ENCODE results near the gene OR10A3. TPM values are rescaled to one million over a fixed set of nuclear protein-coding genes. Genes with fewer than 3 reads are reported as not detected.
A peak's percentile ranks its signal among the peaks of the same experiment; 100 is the strongest.
"Not testable (repeated sequence)": the region's sequence is repeated elsewhere in the genome, so short reads cannot be mapped to it uniquely, and the experiment has no call there.

Gene OR10A3, protein sequence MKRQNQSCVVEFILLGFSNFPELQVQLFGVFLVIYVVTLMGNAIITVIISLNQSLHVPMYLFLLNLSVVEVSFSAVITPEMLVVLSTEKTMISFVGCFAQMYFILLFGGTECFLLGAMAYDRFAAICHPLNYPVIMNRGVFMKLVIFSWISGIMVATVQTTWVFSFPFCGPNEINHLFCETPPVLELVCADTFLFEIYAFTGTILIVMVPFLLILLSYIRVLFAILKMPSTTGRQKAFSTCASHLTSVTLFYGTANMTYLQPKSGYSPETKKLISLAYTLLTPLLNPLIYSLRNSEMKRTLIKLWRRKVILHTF
- not detected for total RNA-seq
- polyA plus RNA-seq: not detected
- long read RNA-seq, donor 1: 0 reads
- long read RNA-seq, donor 2: 0 reads

GRCh38 chr11:7941608-7942007 is at the start of gene OR10A3:
Gene OR10A3, minus strand, starts transcription at chr11:7941708. Its CDS starts 2,188 bp downstream, at chr11:7939520.
- Histone ChIP-seq H3K4me1 (no peaks in the 10 kb centered on the region), H3K4me3 (no peak within 1 kb of the TSS), H3K27me3 (replicated peaks in 1 of 7) (peaks cover 0 to 9% (median 0%) of the 10 kb centered on the region in 7 donors), H3K36me3 (no peaks in the 10 kb centered on the region), H3K27ac (no peak within 1 kb of the TSS), H3K9me3 (peaks cover 4 to 47% (median 34%) of the 10 kb centered on the region in 8 donors)
- TF ChIP-seq POLR2AphosphoS5 (IDR thresholded peaks at IDR 0.05): no peak
- TF ChIP-seq, protein P1, sequence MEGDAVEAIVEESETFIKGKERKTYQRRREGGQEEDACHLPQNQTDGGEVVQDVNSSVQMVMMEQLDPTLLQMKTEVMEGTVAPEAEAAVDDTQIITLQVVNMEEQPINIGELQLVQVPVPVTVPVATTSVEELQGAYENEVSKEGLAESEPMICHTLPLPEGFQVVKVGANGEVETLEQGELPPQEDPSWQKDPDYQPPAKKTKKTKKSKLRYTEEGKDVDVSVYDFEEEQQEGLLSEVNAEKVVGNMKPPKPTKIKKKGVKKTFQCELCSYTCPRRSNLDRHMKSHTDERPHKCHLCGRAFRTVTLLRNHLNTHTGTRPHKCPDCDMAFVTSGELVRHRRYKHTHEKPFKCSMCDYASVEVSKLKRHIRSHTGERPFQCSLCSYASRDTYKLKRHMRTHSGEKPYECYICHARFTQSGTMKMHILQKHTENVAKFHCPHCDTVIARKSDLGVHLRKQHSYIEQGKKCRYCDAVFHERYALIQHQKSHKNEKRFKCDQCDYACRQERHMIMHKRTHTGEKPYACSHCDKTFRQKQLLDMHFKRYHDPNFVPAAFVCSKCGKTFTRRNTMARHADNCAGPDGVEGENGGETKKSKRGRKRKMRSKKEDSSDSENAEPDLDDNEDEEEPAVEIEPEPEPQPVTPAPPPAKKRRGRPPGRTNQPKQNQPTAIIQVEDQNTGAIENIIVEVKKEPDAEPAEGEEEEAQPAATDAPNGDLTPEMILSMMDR (IDR thresholded peaks at IDR 0.05 in 8 of 11, conservative IDR thresholded peaks at IDR 0.05 in 3 of 11): no peak
- no peak for TF ChIP-seq POLR2A (IDR thresholded peaks at IDR 0.05)
- no peak for DNase-seq
- 82 to 92% (median 90%) methylated on average over 2 of the region's 2 CpGs for WGBS, 5 donors
- intact Hi-C loops (cut with DNase I; ENCODE audit: low total_unique reads): no loop called here

GRCh38 chr11:7987560-7987883 is 46.0 kb upstream of the OR10A3 start:
- Histone ChIP-seq H3K27ac (peak overlapping the region; percentile 44 to 88 (median 84)), H3K36me3 (peaks cover 0 to 40% (median 19%) of the 10 kb centered on the region in 6 donors)
- intact Hi-C loops (cut with DNase I; ENCODE audit: low total_unique reads): loop anchor here (5.0 to 10.0 kb wide), 2 partner anchors 95 to 893 kb away; no protein-coding TSS in a partner anchor

GRCh38 chr11:7986768-7987559 is 45.5 kb upstream of the OR10A3 start, which contains the start of gene EIF3F:
Gene EIF3F, plus strand, starts transcription at chr11:7987337. Its CDS starts 16 bp downstream, at chr11:7987353.
- Histone ChIP-seq H3K4me1 (peaks cover 22 to 53% (median 41%) of the 10 kb centered on the region in 6 donors), H3K9me3 (no peaks in the 10 kb centered on the region), H3K36me3 (peaks cover 0 to 34% (median 13%) of the 10 kb centered on the region in 6 donors), H3K27ac (peak within 1 kb of the TSS; percentile 81 to 88 (median 84)), H3K27me3 (replicated peaks in 1 of 7) (no peaks in the 10 kb centered on the region), H3K4me3 (peak within 1 kb of the TSS; percentile 86 to 97 (median 92))
- WGBS, 5 donors: 0 to 1% (median 1%) methylated on average over 36 to 47 of the region's 47 CpGs
- DNase-seq: peak; percentile 93
- TF ChIP-seq, protein P1 (IDR thresholded peaks at IDR 0.05 in 8 of 11, conservative IDR thresholded peaks at IDR 0.05 in 3 of 11): peak; percentile 74 to 92 (median 86)
- TF ChIP-seq POLR2A (IDR thresholded peaks at IDR 0.05): no peak
- TF ChIP-seq POLR2AphosphoS5 (IDR thresholded peaks at IDR 0.05): peak; percentile 73 to 85 (median 82)
- intact Hi-C loops (cut with DNase I; ENCODE audit: low total_unique reads): loop anchor here (5.0 to 10.0 kb wide), 2 partner anchors 95 to 892 kb away; no protein-coding TSS in a partner anchor

More at GRCh38 chr11:7987560-7987883, 46.0 kb upstream of the OR10A3 start:
- not testable (repeated sequence) for H3K9me3 ChIP-seq; DNase-seq; H3K27me3 ChIP-seq (replicated peaks in 1 of 7)
- 0 to 1% (median 1%) methylated on average over 7 to 13 of the region's 13 CpGs for WGBS, 5 donors
- H3K4me3 ChIP-seq: peak overlapping the region; percentile 86 to 97 (median 92)
- H3K4me1 ChIP-seq: peaks cover 22 to 53% (median 41%) of the 10 kb centered on the region in 6 donors

DNA sequence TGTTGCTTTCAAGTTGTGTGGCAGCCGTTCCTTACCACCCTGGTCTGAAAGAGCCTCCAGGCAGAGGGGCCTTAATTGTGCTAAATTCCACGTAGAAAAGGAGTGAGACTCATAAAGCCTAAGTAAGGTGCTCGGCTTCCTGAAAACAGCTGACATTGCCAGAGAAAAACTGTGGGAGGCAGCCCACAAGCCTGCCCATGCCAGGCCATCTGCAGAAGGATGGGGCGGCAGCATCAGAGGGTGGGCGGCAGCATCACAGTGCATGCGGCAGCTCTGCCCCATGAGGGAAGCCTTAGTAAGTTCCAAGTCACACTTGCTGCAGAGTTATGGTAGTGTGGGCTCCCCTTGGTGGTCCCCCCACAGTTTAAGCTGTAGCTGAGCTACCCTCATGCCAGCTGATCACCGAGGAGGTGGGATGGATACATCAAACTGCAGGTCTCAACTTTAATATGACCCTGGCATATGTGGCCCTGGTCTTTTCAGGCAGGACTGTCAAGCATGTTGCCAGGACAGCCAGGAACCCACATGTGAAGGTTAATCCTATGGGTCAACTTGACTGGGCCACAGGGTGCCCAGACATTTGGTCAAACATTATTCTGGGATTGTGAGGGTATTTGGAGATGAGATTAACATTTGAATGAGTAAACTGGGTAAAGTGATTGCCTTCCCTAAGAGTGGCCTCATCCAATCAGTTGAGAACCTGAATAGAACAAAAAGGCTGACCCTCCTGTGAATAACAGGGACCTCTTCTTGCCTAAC is 42.5 kb upstream of the OR10A3 start:
- H3K4me1 ChIP-seq: peaks cover 13 to 28% (median 23%) of the 10 kb centered on the region in 6 donors
- no peak for DNase-seq
- TF ChIP-seq POLR2A (IDR thresholded peaks at IDR 0.05) (no peak), POLR2AphosphoS5 (IDR thresholded peaks at IDR 0.05) (no peak)
- TF ChIP-seq, protein P1 (IDR thresholded peaks at IDR 0.05 in 8 of 11, conservative IDR thresholded peaks at IDR 0.05 in 3 of 11): no peak
- intact Hi-C loops (cut with DNase I; ENCODE audit: low total_unique reads): loop anchor here (10.0 kb wide), 1 partner anchor 889 kb away; no protein-coding TSS in a partner anchor
- H3K36me3 ChIP-seq: peaks cover 0 to 6% (median 1%) of the 10 kb centered on the region in 6 donors
- H3K27ac ChIP-seq: no peak overlapping the region
- no peaks in the 10 kb centered on the region for H3K27me3 ChIP-seq (replicated peaks in 1 of 7)
- no peak overlapping the region for H3K4me3 ChIP-seq
- H3K9me3 ChIP-seq: no peaks in the 10 kb centered on the region
- WGBS, 5 donors: 58 to 95% (median 76%) methylated on average over 4 to 7 of the region's 7 CpGs
